ENCODE results near the gene PLOD3. TPM values are rescaled to one million over a fixed set of nuclear protein-coding genes. Genes with fewer than 3 reads are reported as not detected.

The PLOD3 gene
- total RNA-seq, 2 experiments from 2014 or later, result 19.5 to 22.7 TPM

GRCh38 chr7:101241443-101242349 lies 24.3 kb upstream of the PLOD3 start:
- DNase-seq, result no peak
- Mint-ChIP-seq H3K36me3 (peaks cover 22% of the 10 kb centered on the region), H3K27ac (no peak overlapping the region), H3K4me3 (no peak overlapping the region), H3K27me3 (no peaks in the 10 kb centered on the region), H3K4me1 (peaks cover 30% of the 10 kb centered on the region), H3K9me3 (no peaks in the 10 kb centered on the region)

- Mint-ChIP-seq H3K27ac (no peak overlapping the region), H3K4me1 (peaks cover 28% of the 10 kb centered on the region), H3K36me3 (peaks cover 20% of the 10 kb centered on the region), H3K9me3 (no peaks in the 10 kb centered on the region), H3K27me3 (no peaks in the 10 kb centered on the region), H3K4me3 (no peak overlapping the region)
- DNase-seq, result no peak
These were observed 23.6 kb upstream of the PLOD3 start for GRCh38 chr7:101241015-101241363.

GRCh38 chr7:101240226-101241014 lies 23.0 kb upstream of the PLOD3 start:
- H3K27ac Mint-ChIP-seq, result no peak overlapping the region

GRCh38 chr7:101239951-101240220 lies 22.5 kb upstream of the PLOD3 start:
- Mint-ChIP-seq H3K36me3 (peaks cover 10% of the 10 kb centered on the region), H3K9me3 (no peaks in the 10 kb centered on the region), H3K27me3 (no peaks in the 10 kb centered on the region), H3K4me3 (no peak overlapping the region), H3K27ac (no peak overlapping the region), H3K4me1 (peaks cover 18% of the 10 kb centered on the region)
- DNase-seq, result no peak

More at GRCh38 chr7:101240226-101241014, 23.0 kb upstream of the PLOD3 start:
- peaks cover 15% of the 10 kb centered on the region for H3K36me3 Mint-ChIP-seq
- no peak for DNase-seq
- H3K9me3 Mint-ChIP-seq, result no peaks in the 10 kb centered on the region
- no peaks in the 10 kb centered on the region for H3K27me3 Mint-ChIP-seq
- no peak overlapping the region for H3K4me3 Mint-ChIP-seq
- peaks cover 23% of the 10 kb centered on the region for H3K4me1 Mint-ChIP-seq

GRCh38 chr7:101239191-101239950 lies 22.0 kb upstream of the PLOD3 start:
- DNase-seq, result no peak
- no peak overlapping the region for H3K27ac Mint-ChIP-seq
- no peaks in the 10 kb centered on the region for H3K9me3 Mint-ChIP-seq
- H3K36me3 Mint-ChIP-seq, result peaks cover 8% of the 10 kb centered on the region
- H3K4me1 Mint-ChIP-seq, result peaks cover 18% of the 10 kb centered on the region
- H3K27me3 Mint-ChIP-seq, result no peaks in the 10 kb centered on the region
- H3K4me3 Mint-ChIP-seq, result no peak overlapping the region

GRCh38 chr7:101238226-101239182 lies 21.1 kb upstream of the PLOD3 start:
- no peak overlapping the region for H3K4me3 Mint-ChIP-seq
- no peak overlapping the region for H3K27ac Mint-ChIP-seq
- peaks cover 13% of the 10 kb centered on the region for H3K4me1 Mint-ChIP-seq
- no peaks in the 10 kb centered on the region for H3K9me3 Mint-ChIP-seq
- no peak for DNase-seq
- no peaks in the 10 kb centered on the region for H3K27me3 Mint-ChIP-seq
- H3K36me3 Mint-ChIP-seq, result peaks cover 4% of the 10 kb centered on the region

- Mint-ChIP-seq H3K4me3 (no peak within 1 kb of the TSS), H3K27me3 (no peaks in the 10 kb centered on the region), H3K27ac (no peak within 1 kb of the TSS), H3K4me1 (peaks cover 4% of the 10 kb centered on the region), H3K9me3 (no peaks in the 10 kb centered on the region), H3K36me3 (peaks cover 3% of the 10 kb centered on the region)
- no peak for DNase-seq
These were observed 20.1 kb upstream of the PLOD3 start, which contains the start of gene CLDN15 for GRCh38 chr7:101237206-101238067. TSS of gene CLDN15 (minus strand) at chr7:101237802. CDS start at chr7:101237581, 221 bp downstream.

- DNase-seq, result no peak
- Mint-ChIP-seq H3K27me3 (no peaks in the 10 kb centered on the region), H3K27ac (no peak overlapping the region), H3K4me3 (no peak overlapping the region), H3K4me1 (peaks cover 4% of the 10 kb centered on the region), H3K36me3 (peaks cover 3% of the 10 kb centered on the region), H3K9me3 (no peaks in the 10 kb centered on the region)
These were observed 19.0 kb upstream of the PLOD3 start for GRCh38 chr7:101236292-101236835.

- DNase-seq, result no peak
- H3K27me3 Mint-ChIP-seq, result no peaks in the 10 kb centered on the region
- peaks cover 2% of the 10 kb centered on the region for H3K36me3 Mint-ChIP-seq
- no peak overlapping the region for H3K4me3 Mint-ChIP-seq
- peaks cover 2% of the 10 kb centered on the region for H3K4me1 Mint-ChIP-seq
- H3K9me3 Mint-ChIP-seq, result no peaks in the 10 kb centered on the region
- no peak overlapping the region for H3K27ac Mint-ChIP-seq
These were observed 18.1 kb upstream of the PLOD3 start for GRCh38 chr7:101235522-101235921.

GRCh38 chr7:101235050-101235449 lies 17.7 kb upstream of the PLOD3 start:
- no peak for DNase-seq
- Mint-ChIP-seq H3K27ac (no peak overlapping the region), H3K36me3 (peaks cover 2% of the 10 kb centered on the region), H3K27me3 (no peaks in the 10 kb centered on the region), H3K9me3 (no peaks in the 10 kb centered on the region), H3K4me3 (no peak overlapping the region), H3K4me1 (peaks cover 2% of the 10 kb centered on the region)

GRCh38 chr7:101234636-101235035 lies 17.3 kb upstream of the PLOD3 start:
- H3K4me1 Mint-ChIP-seq, result peaks cover 2% of the 10 kb centered on the region
- DNase-seq, result no peak
- no peaks in the 10 kb centered on the region for H3K27me3 Mint-ChIP-seq
- no peaks in the 10 kb centered on the region for H3K9me3 Mint-ChIP-seq
- peaks cover 2% of the 10 kb centered on the region for H3K36me3 Mint-ChIP-seq
- peak overlapping the region; percentile 45 for H3K27ac Mint-ChIP-seq
- H3K4me3 Mint-ChIP-seq, result no peak overlapping the region

- peaks cover 2% of the 10 kb centered on the region for H3K36me3 Mint-ChIP-seq
- H3K27ac Mint-ChIP-seq, result no peak overlapping the region
- DNase-seq, result no peak
- H3K4me1 Mint-ChIP-seq, result peaks cover 2% of the 10 kb centered on the region
- H3K9me3 Mint-ChIP-seq, result no peaks in the 10 kb centered on the region
- no peak overlapping the region for H3K4me3 Mint-ChIP-seq
- H3K27me3 Mint-ChIP-seq, result no peaks in the 10 kb centered on the region
These were observed 16.6 kb upstream of the PLOD3 start for GRCh38 chr7:101233907-101234547.
